H1 (cell line): ENCODE measurements around the gene THRB. TPM values are rescaled to one million over a fixed set of nuclear protein-coding genes. Genes with fewer than 3 reads are reported as not detected.

ENCODE experiments used
- CTCF ChIA-PET: fragments of 300-600 bp; sonication (Branson Sonifier 250); formaldehyde crosslinking; loops from one replicate; lab custom pipeline; 2021; ENCODE audit not compliant: partially characterized antibody; lab: Charles Lee
- POLR2A ChIA-PET: fragments of 300-600 bp; sonication (Branson Sonifier 250); formaldehyde crosslinking; loops from one replicate; lab custom pipeline; 2021; ENCODE audit warnings: inconsistent platforms; ENCODE audit not compliant: partially characterized antibody; lab: Charles Lee
- DNase-seq, 2 experiments: peaks; one replicate each; pipeline versions ENCODE4 v3.0.0 to v3.0.0-alpha.2; 2010 to 2022; ENCODE audit warnings: low spot score in 2 of 2, low read depth in 1 of 2, mixed read lengths in 1 of 2
- FAIRE-seq: peaks from 2 replicates; lab custom pipeline; 2011; peaks lifted over from hg19 to GRCh38; lab: Jason Lieb, UNC
- H2AFZ ChIP-seq: 2 replicates; pipeline ENCODE4 v1.8.1; 2012; ENCODE audit warnings: low read length, inconsistent platforms
- H2AK5ac ChIP-seq: 2 replicates; pipeline ENCODE4 v1.6.1; 2013; ENCODE audit warnings: low read depth, low read length
- H2BK120ac ChIP-seq: replicated peaks from 2 replicates; pipeline ENCODE3; 2013; ENCODE audit warnings: low read depth, low read length, inconsistent platforms
- H2BK12ac ChIP-seq: 2 replicates; pipeline ENCODE4 v1.6.1; 2013; ENCODE audit warnings: low read depth, low read length
- H2BK15ac ChIP-seq: 2 replicates; pipeline ENCODE4 v1.6.1; 2013; ENCODE audit warnings: low read length
- H2BK20ac ChIP-seq: 2 replicates; pipeline ENCODE4 v1.6.1; 2013; ENCODE audit warnings: low read length
- H2BK5ac ChIP-seq: 2 replicates; pipeline ENCODE4 v1.6.1; 2013; ENCODE audit warnings: low read depth, low read length
- H3K14ac ChIP-seq: 2 replicates; pipeline ENCODE4 v1.6.1; 2013; ENCODE audit warnings: inconsistent platforms; ENCODE audit not compliant: insufficient read length
- H3K18ac ChIP-seq: 2 replicates; pipeline ENCODE4 v1.6.1; 2013; ENCODE audit warnings: low read length; ENCODE audit errors: extremely low read depth
- H3K23ac ChIP-seq: 2 replicates; pipeline ENCODE4 v1.6.1; 2013; ENCODE audit warnings: inconsistent platforms; ENCODE audit not compliant: insufficient read length
- H3K23me2 ChIP-seq: 2 replicates; pipeline ENCODE4 v1.6.1; 2013; ENCODE audit warnings: low read depth, low read length
- H3K27ac ChIP-seq: 2 replicates; pipeline ENCODE4 v1.6.1; 2011; ENCODE audit warnings: low read depth, low read length, inconsistent platforms
- H3K27me3 ChIP-seq, 4 experiments: replicated peaks in 1 of 4; 1 replicate in 1 of 4; 2 replicates in 3 of 4; pipeline versions ENCODE4 v1.6.1 to v1.8.1; 2011 to 2013; ENCODE audit warnings: low read length in 3 of 4, mild to moderate bottlenecking in 3 of 4, inconsistent platforms in 2 of 4, mixed read lengths in 2 of 4, moderate library complexity in 1 of 4; ENCODE audit not compliant: control insufficient read depth in 3 of 4, insufficient read depth in 3 of 4; ENCODE audit errors: extremely low read depth in 1 of 4
- H3K36me3 ChIP-seq, 4 experiments: 2 replicates each; pipeline versions ENCODE4 v1.6.1 to v1.8.1; 2011 to 2013; ENCODE audit warnings: mild to moderate bottlenecking in 4 of 4, low read length in 3 of 4, moderate library complexity in 2 of 4, control low read depth in 1 of 4, inconsistent platforms in 1 of 4; ENCODE audit not compliant: insufficient read depth in 4 of 4, control insufficient read depth in 2 of 4
- H3K4ac ChIP-seq: replicated peaks from 2 replicates; pipeline ENCODE3; 2013; ENCODE audit warnings: low read length, low read depth, mixed read lengths, inconsistent platforms; ENCODE audit not compliant: insufficient read length
- H3K4me1 ChIP-seq, 4 experiments: replicated peaks in 1 of 4; 1 replicate in 1 of 4; 2 replicates in 3 of 4; pipeline versions ENCODE4 v1.6.1 to v1.8.1; 2011 to 2013; ENCODE audit warnings: low read length in 3 of 4, inconsistent platforms in 2 of 4, mixed read lengths in 1 of 4; ENCODE audit not compliant: insufficient read depth in 4 of 4, control insufficient read depth in 3 of 4
- H3K4me2 ChIP-seq, 2 experiments: 2 replicates each; pipeline versions ENCODE4 v1.6.1 to v1.8.1; 2011 to 2013; ENCODE audit warnings: low read depth in 2 of 2, low read length in 2 of 2, control low read depth in 1 of 2, inconsistent platforms in 1 of 2, mild to moderate bottlenecking in 1 of 2; ENCODE audit not compliant: insufficient read depth in 1 of 2
- H3K4me3 ChIP-seq, 4 experiments: fragments of 200-600, 300-600 bp in 1 of 4; sonication (generic), shearing (Covaris generic), sonication (Bioruptor Twin) in 1 of 4; 2 replicates each; pipeline versions ENCODE4 v1.5.1 to v1.8.1; 2011 to 2016; ENCODE audit warnings: low read length in 4 of 4, low read depth in 3 of 4, control low read depth in 2 of 4, inconsistent platforms in 2 of 4, mild to moderate bottlenecking in 2 of 4, mixed read lengths in 1 of 4, moderate library complexity in 1 of 4; ENCODE audit not compliant: insufficient read depth in 2 of 4; ENCODE audit errors: extremely low read depth in 1 of 4
- H3K56ac ChIP-seq: replicated peaks from 2 replicates; pipeline ENCODE3; 2013; ENCODE audit warnings: low read depth, mild to moderate bottlenecking, mixed read lengths, low read length, inconsistent platforms; ENCODE audit not compliant: insufficient read length
- H3K79me1 ChIP-seq: 2 replicates; pipeline ENCODE4 v1.6.1; 2013; ENCODE audit warnings: low read depth, low read length, control low read depth
- H3K79me2 ChIP-seq, 2 experiments: 2 replicates each; pipeline versions ENCODE4 v1.6.1 to v1.8.1; 2012 to 2013; ENCODE audit warnings: low read length in 2 of 2, mild to moderate bottlenecking in 2 of 2, inconsistent platforms in 1 of 2; ENCODE audit not compliant: insufficient read depth in 2 of 2, control insufficient read depth in 1 of 2
- H3K9ac ChIP-seq, 4 experiments: replicated peaks in 1 of 4; 1 replicate in 1 of 4; 2 replicates in 3 of 4; pipeline versions ENCODE4 v1.6.1 to v1.8.1; 2011 to 2013; ENCODE audit warnings: low read depth in 3 of 4, low read length in 3 of 4, control low read depth in 2 of 4, mild to moderate bottlenecking in 2 of 4, moderate library complexity in 2 of 4, inconsistent platforms in 1 of 4; ENCODE audit errors: extremely low read depth in 1 of 4
- H3K9me3 ChIP-seq, 2 experiments: 2 replicates each; pipeline versions ENCODE4 v1.6.1 to v1.8.1; 2012 to 2013; ENCODE audit warnings: mild to moderate bottlenecking in 2 of 2, moderate library complexity in 2 of 2, control low read depth in 1 of 2, inconsistent platforms in 1 of 2, low read depth in 1 of 2, low read length in 1 of 2, mixed read lengths in 1 of 2; ENCODE audit not compliant: insufficient read depth in 2 of 2
- H4K20me1 ChIP-seq, 2 experiments: replicated peaks in 1 of 2; 2 replicates each; pipeline versions ENCODE3 to v1.8.1; 2011 to 2013; ENCODE audit warnings: inconsistent platforms in 2 of 2, low read length in 2 of 2, mild to moderate bottlenecking in 1 of 2; ENCODE audit not compliant: insufficient read depth in 2 of 2, control insufficient read depth in 1 of 2
- H4K5ac ChIP-seq: 2 replicates; pipeline ENCODE4 v1.6.1; 2013; ENCODE audit warnings: low read length, low read depth, mixed read lengths, inconsistent platforms; ENCODE audit not compliant: insufficient read length
- H4K8ac ChIP-seq: 2 replicates; pipeline ENCODE4 v1.8.0; 2013; ENCODE audit warnings: mild to moderate bottlenecking, moderate library complexity, low read length, inconsistent platforms; ENCODE audit not compliant: insufficient read depth; ENCODE audit errors: extremely low read depth
- H4K91ac ChIP-seq: replicated peaks from 2 replicates; pipeline ENCODE3; 2013; ENCODE audit warnings: low read length, mixed read lengths, inconsistent platforms; ENCODE audit not compliant: insufficient read length
- BRCA1 ChIP-seq: IDR thresholded peaks from 2 replicates; pipeline ENCODE4 v1.6.1; 2012; ENCODE audit warnings: low read depth, low read length, improper control_type of control experiment
- CEBPB ChIP-seq: IDR thresholded peaks from 2 replicates; pipeline ENCODE4 v1.6.1; 2012; ENCODE audit warnings: low read depth, low read length
- CHD1 ChIP-seq: IDR thresholded peaks from 2 replicates; pipeline ENCODE4 v1.6.1; 2012; ENCODE audit warnings: low read depth, low read length, improper control_type of control experiment
- CHD2 ChIP-seq: IDR thresholded peaks from 2 replicates; pipeline ENCODE4 v1.6.1; 2012; ENCODE audit warnings: low read length, improper control_type of control experiment
- CREB1 ChIP-seq: IDR thresholded peaks from 2 replicates; pipeline ENCODE4 v1.6.1; 2012; ENCODE audit warnings: inconsistent platforms
- E2F6 ChIP-seq: IDR thresholded peaks from 2 replicates; pipeline ENCODE4 v1.6.1; 2012; ENCODE audit warnings: inconsistent platforms
- HDAC6 ChIP-seq: IDR thresholded peaks from one replicate; pipeline ENCODE4 v1.7.1; 2012; ENCODE audit warnings: low read depth, mild to moderate bottlenecking, inconsistent platforms, low read length, moderate library complexity
- KDM1A ChIP-seq: fragments of 200-600, 300-600 bp; sonication (generic); IDR thresholded peaks from 2 replicates; pipeline ENCODE4 v1.7.1; 2016; ENCODE audit warnings: mild to moderate bottlenecking, low read length, borderline replicate concordance
- MAX ChIP-seq: IDR thresholded peaks from 2 replicates; pipeline ENCODE4 v1.6.1; 2012; ENCODE audit warnings: inconsistent platforms
- POLR2A ChIP-seq, 2 experiments: IDR thresholded peaks; 1 replicate in 1 of 2; 2 replicates in 1 of 2; pipeline ENCODE4 v1.6.1; 2011; ENCODE audit warnings: low read depth in 2 of 2, low read length in 2 of 2, mild to moderate bottlenecking in 2 of 2; ENCODE audit errors: control extremely low read depth in 1 of 2
- RNF2 ChIP-seq: fragments of 200-900, 300-1000 bp; sonication (generic); IDR thresholded peaks from 2 replicates; pipeline ENCODE4 v1.7.1; 2016; ENCODE audit warnings: borderline replicate concordance, low read depth, mild to moderate bottlenecking, antibody characterized with exemption, low read length; ENCODE audit not compliant: poor library complexity, severe bottlenecking; ENCODE audit errors: missing control alignments
- SIN3A ChIP-seq, 2 experiments: IDR thresholded peaks in 1 of 2; conservative IDR thresholded peaks in 1 of 2; 2 replicates each; pipeline ENCODE4 v1.6.1; 2011 to 2012; ENCODE audit warnings: low read length in 2 of 2, improper control_type of control experiment in 1 of 2, low read depth in 1 of 2, mild to moderate bottlenecking in 1 of 2
- SIRT6 ChIP-seq: IDR thresholded peaks from one replicate; pipeline ENCODE4 v1.7.1; 2012; ENCODE audit warnings: low read length, inconsistent platforms
- SP1 ChIP-seq: IDR thresholded peaks from 2 replicates; pipeline ENCODE4 v1.6.1; 2011; ENCODE audit warnings: low read depth, low read length
- SRF ChIP-seq: IDR thresholded peaks from 2 replicates; pipeline ENCODE4 v1.6.1; 2011; ENCODE audit warnings: mild to moderate bottlenecking, low read depth, low read length, moderate library complexity
- WGBS, 2 experiments: shearing (Covaris generic) in 1 of 2; methylation state at CpG; one replicate each; pipeline versions ENCODE4 v1.1.6 to v1.1.7; 2013 to 2015; ENCODE audit warnings: low lambda C conversion rate in 2 of 2, mixed read lengths in 2 of 2, inconsistent platforms in 1 of 2, low coverage in 1 of 2, missing lambda C conversion rate in 1 of 2; ENCODE audit not compliant: insufficient replicate concordance in 2 of 2, insufficient coverage in 1 of 2, insufficient read length in 1 of 2; ENCODE audit errors: extremely low coverage in 1 of 2, missing lambda C conversion rate in 1 of 2; 5-methylcytosine and 5-hydroxymethylcytosine counted together
- polyA plus RNA-seq, 7 experiments: library from polyadenylated mRNA; depleted of rRNA in 3 of 7; stranded (reverse) in 5 of 7; unstranded in 2 of 7; fragments of >200 nt in 5 of 7; fragments of 200-250 nt in 2 of 7; gene quantifications; 1 replicate in 5 of 7; 2 replicates in 1 of 7; 4 replicates in 1 of 7; pipeline versions ENCODE4 v1.2.1 to v1.2.3, GENCODE V29; 2011 to 2013; ENCODE audit warnings: missing spikeins in 2 of 7, mixed read lengths in 2 of 7
- total RNA-seq: library from RNA; stranded (reverse); fragmentation: NEBNext Ultra II Directional; extraction: Animal tissue kit (Norgen Biotek cat#: 25700); gene quantifications from 2 replicates; pipeline ENCODE4 v1.2.1, GENCODE V29; 2021

THRB gene
- total and polyA plus RNA-seq, 2 of the 8 experiments (the other 6 are each of a cell fraction or from before 2014, with no cell fraction given) = 0.98 to 3.9 TPM

GRCh38 chr3:24378313-24378712, 116.3 kb downstream of the THRB start:
- H2BK20ac ChIP-seq = no peak overlapping the region
- no peak overlapping the region for H4K91ac ChIP-seq
- no peak overlapping the region for H3K18ac ChIP-seq
- H4K20me1 ChIP-seq = no peaks in the 10 kb centered on the region
- H2BK120ac ChIP-seq = no peak overlapping the region
- H3K23me2 ChIP-seq = no peaks in the 10 kb centered on the region
- no peaks in the 10 kb centered on the region for H3K9me3 ChIP-seq
- no peak overlapping the region for H3K4me3 ChIP-seq
- H2AK5ac ChIP-seq = no peak overlapping the region
- H3K4me2 ChIP-seq = no peak overlapping the region
- H3K79me1 ChIP-seq = no peaks in the 10 kb centered on the region; the same call in 1 of the 2 replicates
- H3K27me3 ChIP-seq = no peaks in the 10 kb centered on the region
- ChIA-PET POLR2A (interaction anchor here (1.1 kb wide), 1 partner anchor 37 kb away, joined by 3 read pairs; no protein-coding TSS in a partner anchor), CTCF (interaction anchor here (0.8 kb wide), 1 partner anchor 100 kb away, joined by 4 read pairs; no protein-coding TSS in a partner anchor)
- H4K5ac ChIP-seq = no peak overlapping the region
- H3K79me2 ChIP-seq = no peaks in the 10 kb centered on the region
- no peak overlapping the region for H3K56ac ChIP-seq
- no peak overlapping the region for H3K27ac ChIP-seq
- H2AFZ ChIP-seq = no peak overlapping the region
- no peak for DNase-seq
- no peaks in the 10 kb centered on the region for H3K36me3 ChIP-seq
- no peak overlapping the region for H2BK5ac ChIP-seq
- H2BK15ac ChIP-seq = no peak overlapping the region
- no peak overlapping the region for H3K23ac ChIP-seq
- H3K4me1 ChIP-seq = no peaks in the 10 kb centered on the region
- no peak overlapping the region for H2BK12ac ChIP-seq
- H4K8ac ChIP-seq = no peak overlapping the region
- WGBS, 2 experiments = 95% methylated on average over 3 of the region's 3 CpGs; no CpG with 5 or more reads in 1 of the 2 experiments
- no peak overlapping the region for H3K14ac ChIP-seq
- no peak overlapping the region for H3K9ac ChIP-seq
- no peak for FAIRE-seq
- no peak overlapping the region for H3K4ac ChIP-seq
- TF ChIP-seq SIRT6 (no peak), SP1 (no peak), E2F6 (no peak), CHD1 (no peak), SRF (no peak), CEBPB (no peak), CHD2 (no peak), KDM1A (no peak), POLR2A (IDR thresholded peaks at IDR 0.05; ENCODE audit: control extremely low read depth in 1 of 2, low read depth in 2 of 2, low read length in 2 of 2) (no peak), RNF2 (no peak), SIN3A (conservative IDR thresholded peaks at IDR 0.05 in 1 of 2, IDR thresholded peaks at IDR 0.05 in 1 of 2; ENCODE audit: low read depth in 1 of 2, low read length in 2 of 2) (no peak), HDAC6 (no peak), BRCA1 (no peak), MAX (no peak), CREB1 (no peak)
